SHP77 treated with DMSO at 0.1 percent for 48 hours (cell line): ENCODE results near the gene BTN3A1.
"Not testable (repeated sequence)": the region's sequence is repeated elsewhere in the genome, so short reads cannot be mapped to it uniquely, and the experiment has no call there.

Experiments
- DNase-seq: peaks from one replicate; lab custom pipeline; 2025; lab: John Stamatoyannopoulos, UW

Gene BTN3A1

GRCh38 chr6:26441977-26442376 lies 39.9 kb downstream of the BTN3A1 start:
- DNase-seq: no peak

DNA sequence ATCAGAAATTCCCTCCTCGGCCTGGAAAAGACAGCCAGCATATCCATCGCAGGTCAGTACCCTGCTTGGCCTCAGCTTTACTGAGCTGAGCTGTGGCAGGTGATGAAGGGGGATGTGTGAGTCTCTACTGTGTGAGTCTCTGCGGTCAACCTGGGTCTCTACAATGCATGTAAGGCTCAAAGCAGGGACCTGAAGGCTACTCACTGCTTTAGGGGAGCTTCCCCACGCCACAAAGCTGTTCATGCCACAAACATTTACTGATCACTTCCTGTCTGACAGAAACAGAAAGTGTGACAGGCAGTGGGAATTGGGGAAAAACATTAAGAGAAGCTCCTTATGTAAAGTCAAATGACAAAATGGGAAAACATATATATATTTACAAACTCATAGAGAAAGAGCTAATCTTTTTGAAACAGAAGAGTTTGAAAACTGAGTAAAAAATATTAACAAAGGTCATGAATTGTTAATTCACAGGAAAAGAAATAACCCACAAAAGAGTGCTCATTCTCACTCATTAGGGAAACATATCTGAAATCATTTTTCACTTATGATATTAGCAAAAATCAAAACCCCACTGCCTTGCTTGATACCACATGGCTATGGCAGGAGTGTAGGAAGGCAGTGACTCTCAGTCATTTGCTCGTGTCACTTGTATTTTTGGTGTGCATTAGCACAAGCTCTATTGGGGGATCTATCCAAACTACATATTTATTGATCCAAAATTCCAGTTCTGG lies 44.0 kb downstream of the BTN3A1 start:
- no peak for DNase-seq

GRCh38 chr6:26447257-26447656 lies 45.2 kb downstream of the BTN3A1 start:
- DNase-seq: no peak

DNA sequence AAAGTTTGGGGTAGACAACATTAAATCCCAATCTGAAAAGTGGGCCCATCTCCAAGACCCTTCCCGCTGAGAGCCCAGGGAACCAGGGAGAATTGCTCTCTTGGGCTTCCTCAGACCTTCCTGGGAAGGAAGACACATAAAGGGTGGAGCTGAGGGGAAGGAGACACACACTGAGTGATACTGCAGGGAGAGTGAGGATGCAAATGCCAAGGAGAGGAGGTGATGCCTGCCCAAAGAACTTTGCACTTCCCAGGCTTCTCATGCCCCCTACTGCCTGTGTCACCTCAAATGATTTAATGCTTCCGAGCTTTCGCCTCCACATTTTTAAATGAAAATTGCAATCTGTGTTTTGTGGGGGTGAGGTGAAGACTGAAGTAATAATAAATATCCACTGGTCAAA lies 48.2 kb downstream of the BTN3A1 start:
- no peak for DNase-seq

DNA sequence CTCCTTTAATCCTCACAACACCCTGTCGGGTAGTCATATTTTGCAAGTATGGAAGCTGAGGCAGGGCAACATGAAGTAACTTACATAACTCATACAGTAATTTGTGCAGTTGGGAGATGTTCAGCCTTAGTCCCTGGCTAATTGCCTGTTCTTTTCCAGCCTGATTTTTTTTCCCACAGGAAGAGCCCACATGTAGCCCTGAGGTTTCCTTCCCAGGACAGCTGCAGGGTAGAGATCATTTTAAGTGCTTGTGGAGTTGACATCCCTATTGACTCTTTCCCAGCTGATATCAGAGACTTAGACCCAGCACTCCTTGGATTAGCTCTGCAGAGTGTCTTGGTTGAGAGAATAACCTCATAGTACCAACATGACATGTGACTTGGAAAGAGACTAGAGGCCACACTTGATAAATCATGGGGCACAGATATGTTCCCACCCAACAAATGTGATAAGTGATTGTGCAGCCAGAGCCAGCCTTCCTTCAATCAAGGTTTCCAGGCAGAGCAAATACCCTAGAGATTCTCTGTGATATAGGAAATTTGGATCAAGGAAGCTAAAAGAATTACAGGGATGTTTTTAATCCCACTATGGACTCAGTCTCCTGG lies 50.7 kb downstream of the BTN3A1 start:
- no peak for DNase-seq

DNA sequence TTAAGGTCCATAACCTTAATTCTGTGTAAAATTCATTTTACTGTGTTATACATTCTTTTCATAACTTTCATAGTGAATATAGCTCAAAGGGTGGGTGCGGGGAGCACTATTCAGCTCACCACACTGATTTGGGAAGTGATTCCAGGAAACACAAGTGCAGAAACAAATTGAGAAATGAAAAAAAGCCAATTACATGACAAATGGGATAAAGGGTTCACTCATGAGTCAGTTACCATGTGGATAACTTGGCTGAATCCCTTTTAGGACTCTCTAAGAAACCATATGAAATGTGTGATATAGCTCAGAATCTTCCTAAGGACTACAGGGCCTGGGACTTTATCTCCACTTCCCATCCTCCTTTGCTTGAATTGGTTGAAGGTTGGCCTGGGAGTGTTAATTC lies 52.6 kb downstream of the BTN3A1 start:
- DNase-seq: no peak

DNA sequence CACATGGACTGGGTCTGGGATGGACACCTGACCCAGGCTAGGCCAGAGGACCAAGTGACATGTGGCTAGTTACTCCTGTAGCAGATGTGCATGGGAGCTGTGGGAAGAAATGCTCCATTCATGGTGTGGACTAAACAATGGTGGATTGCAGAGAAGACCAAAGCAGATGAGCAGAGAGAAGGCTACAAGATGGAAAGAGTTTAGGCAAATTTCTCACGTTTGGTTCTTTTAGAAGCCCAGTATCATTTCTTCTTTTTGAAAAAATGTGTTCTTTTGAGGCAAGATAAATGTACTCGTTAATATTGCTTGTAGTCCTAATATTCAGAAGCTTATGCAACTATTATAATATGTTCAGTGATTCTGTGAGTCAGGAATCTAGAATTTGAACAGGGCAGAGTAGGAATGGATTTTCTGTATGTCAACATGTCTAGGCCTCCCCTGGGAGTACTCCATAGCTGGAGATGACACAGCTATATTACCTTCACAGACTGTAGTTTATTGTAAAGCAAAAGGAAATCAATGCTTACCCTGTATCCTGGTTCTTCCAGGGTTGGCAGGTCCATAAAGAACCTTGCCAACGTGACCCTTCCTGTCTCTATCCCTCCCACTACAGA lies 53.4 kb downstream of the BTN3A1 start:
- DNase-seq: no peak

- DNase-seq: peak; percentile 85
These were observed 55.3 kb downstream of the BTN3A1 start for GRCh38 chr6:26457264-26457805.

DNA sequence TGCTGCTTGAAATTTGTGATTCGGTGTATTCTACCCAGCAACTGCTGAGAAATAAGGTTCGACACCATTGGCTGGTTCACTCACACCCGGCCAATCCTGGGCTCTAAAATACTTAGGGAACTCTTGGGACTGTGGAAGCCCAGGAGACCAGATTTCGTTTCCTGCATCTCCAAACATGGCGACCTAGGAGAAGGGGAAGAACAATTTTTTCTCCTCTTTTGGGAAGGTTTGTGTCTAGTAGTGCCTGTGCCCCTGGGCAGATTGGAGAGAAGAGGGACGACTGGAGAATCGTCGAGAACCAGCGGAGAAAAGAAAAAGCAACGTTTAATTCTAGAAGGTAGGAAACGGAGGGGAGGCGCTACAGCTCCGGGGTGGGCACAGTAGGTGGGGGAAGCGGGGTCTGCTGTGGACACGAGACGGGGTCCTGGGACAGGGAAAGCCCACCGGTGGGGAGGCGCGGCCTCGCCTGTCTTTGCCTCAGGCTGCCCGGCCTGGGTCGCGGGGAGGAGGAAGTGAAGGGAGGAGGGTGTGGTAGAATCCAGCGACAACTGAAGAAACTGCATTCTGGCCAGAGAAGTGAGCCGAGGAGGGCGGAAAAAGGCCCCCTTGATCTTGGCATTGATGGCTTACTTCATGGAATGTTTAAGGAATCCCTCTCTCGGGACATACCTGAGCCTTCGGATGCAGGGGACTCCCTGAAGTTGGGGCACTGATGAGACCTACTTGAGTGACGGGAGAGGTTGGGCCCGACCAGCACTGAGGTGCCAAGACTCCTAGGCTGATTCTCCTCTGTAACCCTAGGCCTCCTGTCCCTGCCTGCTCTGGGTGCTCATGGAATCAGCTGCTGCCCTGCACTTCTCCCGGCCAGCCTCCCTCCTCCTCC lies 56.0 kb downstream of the BTN3A1 start, which contains the start of gene BTN2A1:
Gene BTN2A1 (plus strand): TSS at position 150 of the 883 bp plus-strand sequence. CDS start 682 bp downstream, at position 832.
- peak; percentile 89 for DNase-seq

- no peak for DNase-seq
These were observed 57.1 kb downstream of the BTN3A1 start for GRCh38 chr6:26459023-26459810.

DNA sequence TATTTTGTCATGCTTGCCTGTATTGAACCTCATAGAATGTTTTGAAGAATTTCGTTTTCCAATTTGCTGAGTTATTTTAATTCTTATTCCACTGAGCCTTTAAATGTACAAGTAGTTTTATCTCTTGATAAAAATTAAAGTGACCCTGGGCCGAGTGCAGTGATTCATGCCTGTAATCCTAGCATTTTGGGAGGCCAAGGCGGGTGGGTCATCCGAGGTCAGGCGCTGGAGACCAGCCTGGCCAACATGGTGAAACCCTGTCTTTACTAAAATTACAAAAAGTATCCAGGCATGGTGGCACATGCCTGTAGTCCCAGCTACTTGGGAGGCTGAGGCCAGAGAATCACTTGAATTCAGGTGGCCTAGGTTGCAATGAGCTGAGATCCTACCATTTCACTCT lies 59.3 kb downstream of the BTN3A1 start:
- not testable (repeated sequence) for DNase-seq

DNA sequence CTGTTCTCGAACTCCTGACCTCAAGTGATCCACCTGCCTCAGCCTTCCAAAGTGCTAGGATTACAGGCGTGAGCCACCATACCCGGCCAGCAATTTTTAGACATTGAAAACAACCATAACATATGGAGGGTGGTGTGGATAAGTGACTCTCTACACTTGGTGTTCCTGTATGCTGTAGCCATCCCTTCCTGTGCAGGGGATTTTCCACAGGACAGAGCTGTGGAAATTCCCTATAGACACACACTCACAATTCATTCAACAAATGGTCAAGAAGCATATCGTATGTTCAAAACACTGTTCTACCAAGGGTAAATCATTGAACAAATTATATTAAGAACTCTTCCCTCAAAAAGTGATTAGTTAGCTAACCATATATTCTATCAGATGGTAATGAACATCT lies 61.9 kb downstream of the BTN3A1 start:
- DNase-seq: no peak

DNA sequence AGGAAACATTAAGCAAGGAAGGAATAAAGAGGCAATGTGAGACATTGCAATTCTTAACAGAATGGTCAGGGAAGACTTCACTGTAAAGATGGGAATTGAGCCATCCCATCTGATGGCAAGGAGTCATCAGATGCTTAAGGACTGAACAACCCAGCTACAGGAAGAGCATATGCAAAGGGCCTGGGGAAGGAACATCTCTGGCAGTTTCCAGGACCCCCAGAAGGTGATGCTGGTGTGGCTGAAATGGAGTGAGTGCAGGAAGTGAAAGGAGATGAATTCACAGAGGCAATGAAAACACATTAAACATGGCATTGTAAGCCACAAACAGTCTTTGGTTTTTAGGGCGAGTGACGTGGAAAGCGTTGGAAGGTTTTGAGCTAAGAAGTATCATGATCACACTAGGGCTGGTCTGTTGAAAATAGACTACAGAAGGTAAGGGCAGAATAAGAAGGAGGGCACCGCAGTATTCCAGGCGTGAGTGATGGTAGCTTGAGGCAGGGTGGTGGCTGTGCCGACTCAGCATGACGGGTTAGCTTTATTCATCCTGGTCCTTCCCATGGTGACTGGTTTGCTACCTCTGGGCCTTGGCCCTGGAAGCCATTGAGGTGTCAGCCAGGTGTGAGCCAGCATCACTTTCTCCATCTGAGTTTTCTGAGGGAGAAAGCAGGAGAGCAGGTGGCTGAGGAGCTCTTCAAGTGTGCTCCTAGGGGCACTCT lies 62.5 kb downstream of the BTN3A1 start:
- DNase-seq: no peak
